Measurements from ENCODE around the gene HOXA4.

The HOXA4 gene

DNA sequence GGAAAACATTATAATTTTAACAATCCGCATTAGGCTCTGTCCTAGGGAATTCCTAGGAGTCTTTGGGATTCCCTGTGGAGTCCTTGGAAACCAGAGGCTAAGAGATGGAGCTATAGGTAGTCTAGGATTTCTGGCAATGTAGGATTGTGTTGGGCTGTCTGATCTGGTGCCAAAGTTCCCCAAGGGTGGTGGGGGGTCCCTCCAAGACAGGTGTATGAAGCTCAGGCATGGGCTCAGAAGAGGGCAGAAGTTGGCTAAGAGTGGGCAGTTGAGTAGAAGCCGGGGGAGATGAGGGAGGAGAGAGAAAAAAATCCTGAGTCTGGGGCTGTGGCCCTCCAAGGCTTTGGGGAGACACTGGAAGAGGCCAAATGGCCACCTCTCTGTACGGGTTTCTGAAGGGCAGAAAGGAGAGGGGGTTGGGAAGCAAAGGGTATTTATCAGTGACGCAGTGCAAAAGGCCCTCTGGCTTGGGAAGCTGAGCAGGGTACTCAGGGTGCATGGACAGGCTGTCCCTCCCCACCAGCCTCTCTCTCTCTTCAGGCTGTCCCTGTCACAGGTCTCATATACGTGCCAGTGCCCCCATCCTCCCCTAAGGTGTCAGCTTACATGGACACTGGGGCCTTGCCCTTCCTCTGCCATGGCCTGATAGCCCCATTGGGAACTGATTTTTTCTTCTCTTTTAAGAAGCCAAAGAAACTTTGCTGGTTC lies 16.1 kb upstream of the HOXA4 start:
- DNase-seq, result no peak

DNA sequence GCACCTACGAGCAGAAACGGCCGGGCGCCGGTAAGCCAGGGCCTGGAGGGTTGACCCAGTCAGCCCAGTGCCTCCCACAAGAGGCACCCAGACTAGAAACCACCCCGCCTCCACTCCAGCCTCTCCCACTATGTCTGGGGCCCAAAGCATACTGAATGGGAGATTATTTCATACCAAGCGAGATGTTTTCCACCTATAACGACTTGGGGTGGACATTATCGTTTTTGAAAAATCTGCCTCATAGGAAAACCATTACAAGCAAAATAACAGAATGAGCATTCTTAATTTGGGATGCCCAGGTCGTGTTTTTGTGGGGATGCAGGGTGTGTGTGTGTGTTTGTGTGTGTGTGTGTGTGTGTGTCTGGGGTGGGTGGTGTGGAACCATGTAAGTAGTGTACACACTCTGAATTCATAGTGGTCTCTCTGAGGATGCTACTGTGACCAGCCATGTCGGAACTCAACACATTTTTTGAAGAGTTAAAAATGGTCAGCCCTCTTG lies 15.4 kb upstream of the HOXA4 start:
- DNase-seq, result no peak

DNA sequence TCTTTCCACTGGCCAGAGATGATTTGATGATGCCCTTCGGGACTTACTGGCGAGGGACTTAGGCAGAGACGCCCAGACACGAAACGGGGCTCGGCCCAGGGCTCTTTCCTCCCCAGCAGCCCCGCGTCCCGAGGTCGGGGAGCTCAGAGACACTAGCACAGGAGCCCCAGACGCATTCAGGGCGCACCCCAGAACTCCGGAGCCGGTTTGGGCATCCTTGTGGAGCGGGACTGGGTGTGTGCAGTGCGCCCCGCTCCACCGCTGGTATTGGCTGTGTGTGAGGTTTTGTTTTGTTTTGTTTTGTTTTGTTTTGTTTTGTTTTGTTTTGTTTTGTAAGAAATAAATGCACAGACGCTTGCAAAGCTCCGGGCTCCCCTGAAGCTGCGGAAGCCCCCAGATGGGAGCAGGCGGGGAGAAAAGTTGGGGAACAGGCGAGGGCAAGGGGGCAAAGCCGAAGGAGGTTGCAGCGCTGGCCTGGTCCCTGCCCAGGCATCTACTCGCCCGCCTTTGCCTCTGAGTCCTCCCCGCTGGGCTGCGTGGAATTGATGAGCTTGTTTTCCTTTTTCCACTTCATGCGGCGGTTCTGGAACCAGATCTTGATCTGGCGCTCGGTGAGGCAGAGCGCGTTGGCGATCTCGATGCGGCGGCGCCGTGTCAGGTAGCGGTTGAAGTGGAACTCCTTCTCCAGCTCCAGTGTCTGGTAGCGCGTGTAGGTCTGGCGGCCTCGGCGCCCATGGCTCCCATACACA lies 14.8 kb upstream of the HOXA4 start:
- no peak for DNase-seq

DNA sequence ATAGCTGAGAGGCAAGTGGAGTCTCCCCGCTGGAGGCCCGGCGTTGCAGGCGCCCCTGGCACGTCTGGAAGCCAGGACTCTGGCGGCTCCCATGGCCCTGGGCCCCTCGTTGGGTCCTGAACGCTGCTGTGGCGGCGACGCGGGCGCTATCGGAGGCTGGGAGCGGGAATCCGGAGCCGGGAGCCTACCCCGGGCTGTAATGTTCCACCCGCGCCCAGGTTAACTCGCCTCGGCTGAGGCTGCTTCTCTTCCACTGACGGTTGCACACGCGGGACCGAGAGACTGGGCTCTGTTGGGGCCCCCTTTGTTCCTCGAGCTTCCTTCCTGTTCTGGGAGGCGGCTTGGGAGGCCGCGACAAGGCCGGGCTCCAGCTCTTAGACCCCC lies 14.2 kb upstream of the HOXA4 start:
- DNase-seq, result no peak

DNA sequence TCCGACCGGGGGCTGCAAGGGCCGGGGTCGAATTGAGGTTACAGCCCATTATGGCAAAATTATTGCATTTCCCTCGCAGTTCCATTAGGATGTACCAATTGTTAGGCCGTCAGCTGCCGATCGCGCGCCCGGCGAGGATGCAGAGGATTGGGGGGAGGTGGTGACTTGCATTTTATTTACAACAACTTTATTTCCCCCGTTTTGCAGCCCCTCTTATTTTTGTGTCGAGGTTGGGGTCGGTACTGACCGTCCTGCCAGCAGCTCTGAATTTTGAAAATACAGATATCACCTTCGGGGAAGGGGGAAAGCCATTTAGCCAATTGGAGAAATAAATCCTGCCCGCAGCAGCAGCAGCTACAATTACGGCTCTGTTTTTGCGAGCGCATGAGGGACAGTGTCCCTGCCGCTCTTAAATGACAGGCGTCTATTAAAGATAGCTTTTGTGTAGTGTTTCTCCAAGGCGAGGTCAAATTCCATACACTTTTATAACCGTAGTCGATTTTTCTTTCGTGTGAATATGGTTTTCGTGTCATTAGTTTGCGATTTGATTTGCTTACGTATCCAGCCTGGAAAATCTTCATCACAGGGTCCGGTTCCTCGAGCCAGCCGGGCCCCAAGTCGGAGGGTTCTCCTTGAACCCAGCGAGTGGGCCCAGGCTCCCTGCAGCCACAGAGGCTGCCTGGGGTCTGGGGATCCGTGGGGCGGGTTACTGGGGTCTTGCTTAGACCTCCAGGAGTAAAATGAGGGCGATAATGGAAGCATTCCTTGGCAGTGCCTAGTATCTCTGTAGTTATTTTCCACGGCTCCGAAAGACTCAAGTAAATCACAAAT lies 13.6 kb upstream of the HOXA4 start:
- DNase-seq, result no peak

DNA sequence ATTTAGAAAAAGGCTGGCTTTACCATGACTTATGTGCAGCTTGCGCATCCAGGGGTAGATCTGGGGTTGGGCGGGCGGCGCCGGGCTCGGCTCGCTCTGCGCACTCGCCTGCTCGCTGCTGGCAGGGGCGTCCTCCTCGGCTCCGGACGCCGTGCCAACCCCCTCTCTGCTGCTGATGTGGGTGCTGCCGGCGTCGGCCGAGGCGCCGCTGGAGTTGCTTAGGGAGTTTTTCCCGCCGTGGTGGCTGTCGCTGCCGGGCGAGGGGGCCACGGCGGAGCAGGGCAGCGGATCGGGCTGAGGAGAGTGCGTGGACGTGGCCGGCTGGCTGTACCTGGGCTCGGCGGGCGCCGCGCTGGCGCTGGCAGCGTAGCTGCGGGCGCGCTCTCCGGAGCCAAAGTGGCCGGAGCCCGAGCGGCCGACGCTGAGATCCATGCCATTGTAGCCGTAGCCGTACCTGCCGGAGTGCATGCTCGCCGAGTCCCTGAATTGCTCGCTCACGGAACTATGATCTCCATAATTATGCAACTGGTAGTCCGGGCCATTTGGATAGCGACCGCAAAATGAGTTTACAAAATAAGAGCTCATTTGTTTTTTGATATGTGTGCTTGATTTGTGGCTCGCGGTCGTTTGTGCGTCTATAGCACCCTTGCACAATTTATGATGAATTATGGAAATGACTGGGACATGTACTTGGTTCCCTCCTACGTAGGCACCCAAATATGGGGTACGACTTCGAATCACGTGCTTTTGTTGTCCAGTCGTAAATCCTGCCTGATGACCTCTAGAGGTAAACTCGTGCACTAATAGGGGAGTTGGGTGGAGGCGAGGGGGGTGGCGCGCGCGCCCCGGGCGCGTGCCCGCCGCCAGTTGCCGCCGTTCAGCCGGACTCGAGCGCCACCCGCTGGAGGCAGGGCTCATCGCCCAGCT lies 12.7 kb upstream of the HOXA4 start, which contains the start of gene HOXA5:
HOXA5 (minus strand) TSS at position 659 of the 927 bp plus-strand sequence; CDS start at position 585, 74 bp downstream.
- no peak for DNase-seq

DNA sequence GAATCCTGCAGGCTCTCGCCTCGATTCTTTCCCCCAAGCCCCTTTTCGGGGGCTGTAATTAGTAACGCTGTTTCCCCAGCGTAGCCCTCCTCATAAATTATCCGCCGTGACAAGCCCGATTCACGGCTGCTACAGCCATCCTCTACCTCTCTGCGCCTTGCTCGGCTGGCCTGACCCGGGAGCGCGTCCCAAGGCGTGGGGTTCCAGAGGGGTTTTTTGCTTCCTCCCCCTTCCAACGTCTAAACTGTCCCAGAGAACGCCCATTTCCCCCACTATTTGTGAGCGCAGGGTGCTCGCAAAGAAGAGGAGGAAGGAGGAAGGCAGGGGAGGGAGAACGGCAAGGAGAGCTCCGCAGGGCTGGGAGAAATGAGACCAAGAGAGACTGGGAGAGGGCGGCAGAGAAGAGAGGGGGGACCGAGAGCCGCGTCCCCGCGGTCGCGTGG lies 12.0 kb upstream of the HOXA4 start:
- no peak for DNase-seq

DNA sequence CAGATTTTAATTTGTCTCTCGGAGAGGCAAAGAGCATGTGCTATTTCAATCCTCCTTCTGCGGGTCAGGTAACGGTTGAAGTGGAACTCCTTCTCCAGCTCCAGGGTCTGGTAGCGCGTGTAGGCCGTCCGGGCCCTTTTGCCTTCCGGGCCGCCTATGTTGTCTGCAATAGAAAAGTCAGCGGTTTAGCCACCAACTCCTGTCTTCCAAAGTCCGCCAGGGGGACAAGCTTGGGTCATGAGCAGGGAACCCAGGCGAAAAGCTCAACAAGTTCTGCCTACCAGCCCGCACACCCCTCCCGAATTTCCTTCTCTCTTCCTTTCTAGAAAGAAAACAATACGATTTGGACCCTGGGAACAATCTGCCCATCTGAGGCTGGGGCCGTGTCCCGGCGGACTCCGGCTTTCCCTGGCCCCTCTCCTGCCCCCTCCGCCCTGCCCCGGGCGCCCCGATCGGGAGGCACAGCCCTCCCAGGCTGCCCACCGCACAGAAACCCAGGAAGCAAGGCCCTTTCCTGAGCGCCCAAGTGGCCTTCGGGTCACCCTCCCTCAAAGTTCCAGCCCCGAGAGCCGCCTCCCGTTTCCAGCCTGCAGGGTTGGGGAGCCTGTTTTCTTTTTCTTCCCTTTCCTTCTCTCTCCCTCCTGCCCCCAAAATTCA lies 11.5 kb upstream of the HOXA4 start:
- no peak for DNase-seq

DNA sequence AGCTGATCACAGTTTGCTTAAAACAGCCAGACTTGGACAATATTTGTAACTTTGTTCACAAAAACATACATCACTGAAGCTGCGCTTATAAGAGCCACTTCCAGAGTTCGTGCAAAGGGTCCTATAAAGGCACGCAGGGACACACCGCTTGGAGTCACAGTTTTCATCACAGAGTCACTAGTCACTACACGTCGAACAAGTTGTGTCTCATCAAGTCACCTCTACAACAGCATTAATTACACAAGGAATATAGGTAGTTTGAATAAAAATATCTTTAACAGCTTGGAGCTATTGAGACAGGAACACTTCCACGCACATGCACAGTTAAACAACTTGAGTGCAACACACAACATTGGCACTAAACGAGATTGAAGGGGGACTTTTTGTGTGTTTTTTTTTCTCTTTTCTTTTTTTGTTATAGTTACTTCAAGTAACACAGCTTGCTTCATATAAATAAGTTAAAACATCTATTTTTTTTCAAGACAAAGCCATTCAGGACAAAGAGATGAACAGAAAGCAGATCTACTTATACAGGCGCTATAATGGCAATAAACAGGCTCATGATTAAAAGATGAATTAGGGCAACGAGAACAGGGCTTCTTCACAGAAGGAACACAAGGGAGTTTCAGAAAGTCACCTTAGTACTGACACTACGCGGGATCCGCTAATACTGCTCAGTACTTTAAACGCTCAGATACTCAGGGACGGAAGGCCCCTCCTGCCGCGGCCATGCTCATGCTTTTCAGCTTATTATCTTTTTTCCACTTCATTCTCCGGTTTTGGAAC lies 10.8 kb upstream of the HOXA4 start:
- no peak for DNase-seq

DNA sequence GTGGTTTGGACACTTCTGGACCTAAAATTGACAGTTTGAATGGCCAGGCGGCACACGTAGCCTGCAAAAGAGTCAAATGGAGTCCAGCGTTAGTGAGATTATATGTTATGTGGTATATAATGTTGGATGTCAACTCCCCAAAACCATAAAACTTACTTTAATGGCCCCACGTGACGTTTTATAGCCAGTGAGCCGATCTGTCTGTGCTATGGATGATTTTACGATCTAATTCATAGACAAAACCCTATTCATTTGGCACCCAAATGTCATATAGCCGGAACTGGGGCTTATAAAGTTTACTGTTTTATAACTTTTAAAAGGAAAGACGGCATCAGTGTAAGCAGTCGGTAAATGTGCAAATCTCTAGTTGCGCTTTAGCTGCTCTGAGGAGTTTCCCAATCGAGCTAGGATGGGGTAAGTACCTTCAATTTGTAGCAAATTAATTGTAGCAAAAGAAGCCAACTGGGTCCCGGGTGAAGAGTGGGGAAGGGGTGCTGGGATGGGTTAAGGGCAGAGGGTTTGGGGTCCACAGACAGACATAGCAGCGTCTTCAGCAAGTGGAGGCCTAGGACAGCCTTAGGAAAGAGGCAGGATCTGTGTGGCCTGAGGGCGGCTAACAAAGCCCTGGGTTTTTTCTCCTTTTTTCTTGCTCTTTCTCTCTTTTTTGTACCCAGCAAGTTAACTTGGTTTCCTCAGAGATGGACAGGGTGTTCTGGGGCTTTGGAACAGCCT lies 9.7 kb upstream of the HOXA4 start:
- DNase-seq, result no peak

DNA sequence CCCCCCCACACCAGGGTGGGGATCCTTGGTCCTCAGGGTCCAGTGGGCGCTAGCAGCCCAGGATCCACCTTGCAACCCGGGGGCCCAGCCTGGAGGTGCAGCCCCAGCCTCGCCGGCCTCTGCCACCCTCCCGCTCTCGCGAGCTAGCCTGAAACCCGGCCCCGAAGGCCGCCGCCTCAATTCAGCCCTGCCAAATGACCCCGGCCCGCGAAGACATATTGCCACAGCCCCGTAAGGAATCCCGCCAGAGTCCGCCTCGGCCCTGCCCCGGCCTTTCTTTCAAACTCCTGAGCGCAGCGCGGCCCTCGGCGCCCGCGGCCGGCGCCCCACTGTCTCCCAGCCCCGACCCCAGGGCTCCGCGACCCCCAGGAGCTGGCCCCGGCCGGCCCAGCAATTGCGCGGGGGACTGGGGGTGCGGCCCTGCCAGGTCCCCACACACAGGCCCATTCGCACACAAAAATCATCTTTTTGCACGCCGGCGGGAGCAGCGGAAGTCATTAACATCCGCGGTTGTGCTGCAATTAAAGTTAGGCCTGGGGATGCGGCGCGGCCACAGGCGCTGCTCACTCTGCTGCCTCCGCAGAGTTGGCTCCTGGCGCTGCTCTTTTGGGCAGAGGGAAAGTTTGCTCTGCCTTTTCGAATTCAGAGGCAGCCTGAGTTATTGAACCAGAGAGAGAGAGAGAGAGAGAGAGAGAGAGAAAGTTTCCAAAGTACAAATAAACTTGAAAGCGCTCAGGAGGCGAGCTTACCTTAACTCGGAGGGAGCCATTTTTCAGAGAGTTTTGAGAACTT lies 9.0 kb upstream of the HOXA4 start:
- DNase-seq, result no peak

DNA sequence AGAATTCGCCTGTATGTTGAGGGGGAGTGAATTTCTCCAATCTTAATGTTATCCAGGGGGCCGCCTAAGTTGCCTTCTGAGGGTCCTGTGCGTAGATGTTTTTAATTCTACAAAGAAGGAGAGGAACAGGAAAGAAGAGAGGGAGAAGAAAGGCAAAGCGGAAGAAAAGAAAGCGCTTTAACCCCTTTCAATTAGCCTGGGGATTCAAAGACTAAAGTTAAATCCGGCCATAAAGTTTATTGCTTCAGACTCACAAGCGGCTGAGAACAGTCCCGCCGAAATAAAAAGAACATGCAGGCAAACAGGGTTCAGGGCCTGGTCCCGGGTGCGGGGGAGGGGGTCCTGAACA lies 8.4 kb upstream of the HOXA4 start:
- DNase-seq, result no peak

DNA sequence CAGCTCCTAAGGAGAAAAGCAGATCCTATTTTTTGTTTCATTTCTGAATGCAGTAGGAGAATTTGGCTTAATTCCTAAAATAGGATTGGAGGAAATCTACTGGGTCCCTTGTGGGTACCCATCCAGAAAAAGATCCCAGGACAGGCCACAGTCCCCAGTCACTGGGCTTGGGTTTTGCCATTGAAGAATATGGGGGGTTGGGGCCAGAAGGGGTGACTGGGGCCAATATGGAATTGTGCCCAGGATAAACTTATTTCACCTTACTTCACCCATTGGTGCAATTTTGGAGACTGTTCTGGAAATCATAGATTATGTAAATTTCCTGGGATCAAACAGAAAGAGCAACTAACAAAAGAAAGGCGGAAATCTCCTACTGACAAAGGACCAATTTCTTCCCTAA lies 7.9 kb upstream of the HOXA4 start:
- no peak for DNase-seq

DNA sequence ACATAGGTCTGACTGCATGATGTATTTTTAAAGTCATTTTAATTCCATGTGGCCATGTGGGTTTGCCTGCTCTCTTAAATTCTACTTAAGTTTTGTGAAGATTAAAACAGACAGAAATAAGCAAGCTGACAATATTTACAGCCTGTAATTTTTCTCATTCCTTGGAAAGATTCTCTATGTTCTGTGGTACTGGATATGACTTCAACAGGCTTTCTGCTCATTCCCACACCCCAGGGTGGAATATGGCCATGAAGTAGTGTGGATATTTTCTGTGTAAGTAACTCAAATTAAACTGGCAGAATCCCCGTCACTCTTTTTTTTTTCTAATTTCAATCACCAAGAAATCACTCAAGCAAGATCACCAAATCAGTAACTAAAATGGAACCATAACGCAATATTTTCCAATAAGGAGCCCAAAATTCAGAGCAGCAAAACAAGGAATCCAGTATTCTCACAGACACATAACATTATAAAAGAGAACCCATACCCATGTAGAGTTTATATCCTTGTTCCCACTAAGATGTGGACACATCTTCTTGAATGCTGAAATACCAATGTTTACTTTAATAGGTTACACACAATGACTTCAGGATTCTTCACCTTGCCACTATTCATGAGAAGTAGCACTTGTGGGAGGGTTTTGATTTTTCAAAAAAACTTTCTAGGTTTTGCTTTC lies 7.2 kb upstream of the HOXA4 start:
- no peak for DNase-seq

DNA sequence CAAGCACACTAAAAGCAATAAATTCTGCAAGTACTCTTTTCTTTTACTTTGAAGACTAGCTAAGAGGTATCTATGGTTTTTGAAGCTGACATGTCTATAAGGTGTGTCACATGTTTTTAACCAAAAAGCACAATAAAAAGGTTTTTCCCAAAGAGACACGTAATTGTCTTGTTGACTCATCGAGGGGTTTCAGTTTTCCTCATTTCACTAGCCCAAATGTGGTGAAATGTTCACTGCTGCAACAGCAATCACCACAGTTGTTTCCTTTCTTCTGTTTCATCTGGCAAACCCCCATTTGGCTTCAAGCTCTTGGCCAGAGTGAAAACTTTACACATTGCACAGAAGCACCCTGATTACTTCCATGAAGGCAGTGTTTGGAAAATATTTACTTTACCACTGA lies 3.8 kb upstream of the HOXA4 start:
- no peak for DNase-seq

DNA sequence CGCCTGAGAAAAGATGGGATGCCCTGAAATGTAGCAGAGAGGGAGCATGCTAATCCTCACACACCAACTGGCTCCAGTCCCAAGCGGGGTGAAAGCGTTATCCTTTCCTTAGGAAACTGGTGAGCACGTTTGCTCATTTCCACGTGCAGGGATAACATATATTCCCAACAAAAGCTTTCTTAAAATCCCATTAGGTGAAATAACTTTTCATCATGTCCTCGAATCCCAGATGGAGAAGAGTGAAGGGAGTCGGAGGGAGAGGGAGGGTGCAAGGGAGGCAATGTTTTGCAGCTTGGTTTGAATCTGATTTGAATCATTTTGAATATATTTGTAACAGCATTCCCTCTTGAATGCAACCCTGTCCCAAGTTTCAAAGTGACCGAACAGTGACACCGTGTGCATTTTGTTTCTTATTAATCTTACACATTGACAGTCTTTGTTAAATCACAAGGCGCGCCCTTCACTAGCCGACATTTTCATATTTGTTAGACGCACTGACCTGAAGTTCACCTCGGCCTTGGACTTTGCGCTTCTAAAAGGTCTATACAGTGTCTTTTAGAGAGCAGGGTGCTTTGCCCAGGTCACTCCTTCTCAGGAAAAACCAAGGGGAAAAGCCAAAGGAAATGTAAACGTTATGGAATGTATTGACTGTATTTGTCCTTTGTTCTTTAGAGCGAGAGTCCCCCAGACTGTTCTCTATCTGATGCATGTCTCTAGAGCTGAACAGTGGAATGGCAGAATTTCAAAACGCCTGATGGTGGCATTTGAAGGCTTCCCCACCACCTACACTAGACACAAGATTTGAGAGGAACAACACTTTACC lies 3.1 kb upstream of the HOXA4 start:
- no peak for DNase-seq

DNA sequence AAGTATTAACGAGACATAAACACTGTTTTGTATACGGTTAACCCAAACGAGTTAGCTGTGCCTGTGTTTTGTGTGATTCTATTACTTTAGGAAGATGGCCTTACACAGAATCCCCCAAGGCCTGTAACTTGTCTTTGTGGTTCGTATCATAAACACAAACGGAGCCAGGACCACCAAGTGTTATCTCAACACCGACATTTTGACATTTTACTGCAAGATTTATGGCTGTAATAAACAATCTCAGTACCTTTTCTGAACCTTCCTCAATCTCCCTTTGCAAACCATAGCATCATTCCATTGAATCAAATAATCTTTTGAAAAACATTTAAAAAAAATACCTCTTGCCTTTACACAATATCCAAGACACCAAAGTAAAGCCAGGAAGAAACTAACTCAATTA lies 2.4 kb upstream of the HOXA4 start:
- DNase-seq, result no peak

DNA sequence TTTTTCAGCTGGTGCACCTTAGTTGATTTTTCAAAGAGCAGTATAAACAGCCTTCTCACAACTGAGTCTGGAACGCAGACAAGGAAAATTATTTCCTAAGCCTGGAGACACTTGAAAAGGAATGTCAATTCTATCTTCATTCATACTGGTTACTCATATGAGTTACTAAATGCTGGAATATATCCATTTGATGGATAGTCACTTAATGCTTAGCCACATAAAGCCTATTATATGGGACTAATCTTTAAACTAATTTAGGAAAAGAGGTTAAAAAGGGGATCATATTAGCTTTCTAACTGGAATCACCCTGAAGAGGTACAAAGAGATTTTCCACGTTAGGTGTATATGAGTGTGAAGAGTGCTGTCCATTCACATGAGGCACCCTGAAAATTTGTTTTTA lies 1.7 kb upstream of the HOXA4 start:
- no peak for DNase-seq

Data from stimulated activated naive CD4-positive, alpha-beta T cell (primary cell).